A549 treated with CORT108297 at 1 μM for 4 hours (cell line): ENCODE data around the gene DAPK2. TPM values are rescaled to one million over a fixed set of nuclear protein-coding genes. Genes with fewer than 3 reads are reported as not detected.

Experiments
- total RNA-seq: library from RNA; stranded (reverse); fragments of 200-300 nt; extraction: Qiagen RNA extraction; gene quantifications from 5 replicates; pipeline ENCODE4 v1.2.3, GENCODE V29; 2022

Gene DAPK2
- 3.8 to 5.4 TPM (median 3.9 TPM) in 5 replicates for total RNA-seq

GRCh38 chr15:64046421-64047153 is at the start of gene DAPK2:
DAPK2 (minus strand) TSS chr15:64046485; CDS start chr15:64040261, 6,224 bp downstream.

GRCh38 chr15:64093627-64094417 is 47.5 kb upstream of the DAPK2 start, which contains the start of gene CIAO2A:
CIAO2A (minus strand) TSS chr15:64093838; CDS start chr15:64093768, 70 bp downstream.

Other genes starting within 250 kb of the DAPK2 start
- gene HERC1, start 212.5 kb downstream of the DAPK2 start, total RNA-seq, result 22.4 to 30.1 TPM (median 25.9 TPM) in 5 replicates
- 113 to 207 TPM (median 121 TPM) in 5 replicates for gene CIAO2A, start 47.4 kb upstream of the DAPK2 start, total RNA-seq
- gene SNX1, start 49.5 kb upstream of the DAPK2 start, total RNA-seq, result 70.3 to 82.8 TPM (median 80.8 TPM) in 5 replicates
- 0.59 to 0.96 TPM (median 0.89 TPM) in 5 replicates for gene SNX22, start 105.2 kb upstream of the DAPK2 start, total RNA-seq
- 765 to 823 TPM (median 809 TPM) in 5 replicates for gene PPIB, start 116.5 kb upstream of the DAPK2 start, total RNA-seq